Keratinocyte (primary cell): ENCODE measurements around the gene IFNG-AS1. TPM values are rescaled to one million over a fixed set of nuclear protein-coding genes. Genes with fewer than 3 reads are reported as not detected.

ENCODE experiments used
- DNase-seq: peaks from one replicate; pipeline ENCODE4 v3.0.0-alpha.2; 2011; ENCODE audit warnings: low read depth, missing footprints, low spot score
- FAIRE-seq: peaks from 2 replicates; lab custom pipeline; 2011; peaks lifted over from hg19 to GRCh38; lab: Jason Lieb, UNC
- H2AFZ ChIP-seq: 2 replicates; pipeline ENCODE4 v1.6.0; 2012; ENCODE audit warnings: low read length, control low read depth, inconsistent platforms; ENCODE audit not compliant: control insufficient read depth
- H3K27ac ChIP-seq: 2 replicates; pipeline ENCODE4 v1.5.1; 2011; ENCODE audit warnings: low read length; ENCODE audit not compliant: control insufficient read depth, insufficient read depth
- H3K27me3 ChIP-seq: 3 replicates; pipeline ENCODE4 v1.6.0; 2011; ENCODE audit warnings: low read length; ENCODE audit not compliant: control insufficient read depth, insufficient read depth; ENCODE audit errors: extremely low read depth
- H3K36me3 ChIP-seq, 2 experiments: 2 replicates in 1 of 2; 3 replicates in 1 of 2; pipeline ENCODE4 v1.5.1; 2011; ENCODE audit warnings: low read length in 2 of 2, mild to moderate bottlenecking in 1 of 2; ENCODE audit not compliant: control insufficient read depth in 2 of 2, insufficient read depth in 2 of 2; ENCODE audit errors: extremely low read depth in 1 of 2
- H3K4me1 ChIP-seq: 3 replicates; pipeline ENCODE4 v1.5.1; 2011; ENCODE audit warnings: low read length; ENCODE audit not compliant: control insufficient read depth, insufficient read depth; ENCODE audit errors: extremely low read depth
- H3K4me2 ChIP-seq: 3 replicates; pipeline ENCODE4 v1.6.0; 2011; ENCODE audit warnings: low read depth, low read length; ENCODE audit not compliant: control insufficient read depth, insufficient read depth; ENCODE audit errors: extremely low read depth
- H3K4me3 ChIP-seq, 3 experiments: fragments of 200-600 bp in 1 of 3; sonication (generic) in 1 of 3; 2 replicates in 2 of 3; 3 replicates in 1 of 3; pipeline ENCODE4 v1.5.1; 2011 to 2016; ENCODE audit warnings: low read length in 3 of 3, mild to moderate bottlenecking in 3 of 3, control low read depth in 2 of 3, inconsistent platforms in 1 of 3, low read depth in 1 of 3, mixed read lengths in 1 of 3, mixed run types in 1 of 3, moderate library complexity in 1 of 3; ENCODE audit not compliant: control insufficient read depth in 2 of 3, insufficient read depth in 2 of 3; ENCODE audit errors: extremely low read depth in 1 of 3
- H3K79me2 ChIP-seq: 2 replicates; pipeline ENCODE4 v1.6.0; 2012; ENCODE audit warnings: low read length; ENCODE audit not compliant: control insufficient read depth, insufficient read depth
- H3K9ac ChIP-seq: 3 replicates; pipeline ENCODE4 v1.6.0; 2011; ENCODE audit warnings: low read length; ENCODE audit not compliant: control insufficient read depth, insufficient read depth; ENCODE audit errors: extremely low read depth
- H3K9me1 ChIP-seq: 3 replicates; pipeline ENCODE4 v1.6.0; 2011; ENCODE audit warnings: low read length; ENCODE audit not compliant: control insufficient read depth, insufficient read depth; ENCODE audit errors: extremely low read depth
- H3K9me3 ChIP-seq: 2 replicates; pipeline ENCODE4 v1.5.1; 2012; ENCODE audit warnings: low read depth, low read length; ENCODE audit not compliant: control insufficient read depth
- H4K20me1 ChIP-seq: 3 replicates; pipeline ENCODE4 v1.6.0; 2011; ENCODE audit warnings: low read length; ENCODE audit not compliant: control insufficient read depth, insufficient read depth; ENCODE audit errors: extremely low read depth
- CTCF ChIP-seq, 3 experiments: IDR thresholded peaks in 1 of 3; conservative IDR thresholded peaks in 1 of 3; optimal IDR thresholded peaks in 1 of 3; 2 replicates in 2 of 3; 3 replicates in 1 of 3; pipeline versions ENCODE3 to v1.5.1; 2011; ENCODE audit warnings: low read length in 3 of 3, mild to moderate bottlenecking in 3 of 3, moderate library complexity in 2 of 3, control low read depth in 1 of 3, inconsistent platforms in 1 of 3; ENCODE audit not compliant: insufficient read depth in 2 of 3; ENCODE audit errors: extremely low read depth in 1 of 3
- EZH2 ChIP-seq: IDR thresholded peaks from one replicate; pipeline ENCODE4 v1.6.1; 2012; ENCODE audit warnings: inconsistent platforms, mild to moderate bottlenecking, low read length, moderate library complexity
- dilution Hi-C: fragments of 300-500 bp; cut with MboI; formaldehyde crosslinking; loops from one replicate; pipeline ENCODE4 v1.7.0; 2020; ENCODE audit warnings: low sequenced_read_pairs; ENCODE audit not compliant: extremely low pct_ligation_motif_present
- polyA plus RNA-seq, 5 experiments: library from polyadenylated mRNA; depleted of rRNA in 3 of 5; stranded (reverse) in 3 of 5; stranded (forward) in 1 of 5; unstranded in 1 of 5; fragments of >200 nt; gene quantifications; 1 replicate in 1 of 5; 2 replicates in 3 of 5; 3 replicates in 1 of 5; pipeline versions ENCODE4 v1.2.1 to v1.2.3, GENCODE V29; 2011 to 2012; ENCODE audit warnings: missing spikeins in 2 of 5, low read depth in 1 of 5, low replicate concordance in 1 of 5

The IFNG-AS1 gene
- polyA plus RNA-seq, 1 donor (not counting 4 experiments of a cell fraction or from before 2014, with no cell fraction given) = not detected

DNA sequence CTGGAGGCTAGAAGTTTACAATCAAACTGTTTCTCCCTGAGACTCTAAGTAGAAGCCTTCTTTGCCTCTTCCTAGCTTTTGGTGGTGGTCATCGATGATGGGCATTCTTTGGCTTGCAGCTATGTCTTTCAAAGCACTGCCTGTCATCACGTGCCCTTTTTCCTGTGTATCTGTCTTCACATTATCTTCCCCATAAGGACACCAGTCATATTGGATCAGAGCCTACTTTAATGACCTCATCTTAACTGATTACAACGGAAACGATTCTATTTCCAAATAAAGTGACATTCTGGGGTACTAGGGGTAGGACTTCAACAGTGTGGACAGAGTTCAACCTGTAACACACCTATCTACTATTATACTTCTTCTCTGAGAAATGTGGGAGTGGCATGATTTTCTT is 31.1 kb upstream of the IFNG-AS1 start:
- Histone ChIP-seq H3K79me2 (no peaks in the 10 kb centered on the region), H3K4me3 (no peak overlapping the region)
- FAIRE-seq = no peak

GRCh38 chr12:67964456-67964855 is 24.8 kb upstream of the IFNG-AS1 start:
- Histone ChIP-seq H2AFZ (no peak overlapping the region), H3K27me3 (peaks cover 24% of the 10 kb centered on the region), H3K27ac (no peak overlapping the region), H3K4me1 (no peaks in the 10 kb centered on the region), H3K79me2 (no peaks in the 10 kb centered on the region), H3K9me1 (no peaks in the 10 kb centered on the region), H3K9ac (no peak overlapping the region), H3K36me3 (no peaks in the 10 kb centered on the region), H3K9me3 (no peaks in the 10 kb centered on the region), H3K4me2 (no peak overlapping the region), H3K4me3 (no peak overlapping the region), H4K20me1 (no peaks in the 10 kb centered on the region)
- dilution Hi-C loops = no loop called here
- no peak for FAIRE-seq
- no peak for TF ChIP-seq EZH2
- TF ChIP-seq CTCF (optimal IDR thresholded peaks at IDR 0.05 in 1 of 3, IDR thresholded peaks at IDR 0.05 in 1 of 3, conservative IDR thresholded peaks at IDR 0.05 in 1 of 3; ENCODE audit: extremely low read depth in 1 of 3, insufficient read depth in 2 of 3, low read length in 3 of 3) = no peak
- DNase-seq = no peak

More for the DNA sequence above, 31.1 kb upstream of the IFNG-AS1 start:
- Histone ChIP-seq H4K20me1 (no peaks in the 10 kb centered on the region), H2AFZ (no peak overlapping the region), H3K36me3 (no peaks in the 10 kb centered on the region), H3K27ac (no peak overlapping the region), H3K4me1 (no peaks in the 10 kb centered on the region), H3K9ac (no peak overlapping the region), H3K4me2 (no peak overlapping the region), H3K9me3 (no peaks in the 10 kb centered on the region), H3K27me3 (no peaks in the 10 kb centered on the region), H3K9me1 (no peaks in the 10 kb centered on the region)
- DNase-seq = no peak
- dilution Hi-C loops = no loop called here
- TF ChIP-seq CTCF (optimal IDR thresholded peaks at IDR 0.05 in 1 of 3, IDR thresholded peaks at IDR 0.05 in 1 of 3, conservative IDR thresholded peaks at IDR 0.05 in 1 of 3; ENCODE audit: extremely low read depth in 1 of 3, insufficient read depth in 2 of 3, low read length in 3 of 3) = no peak
- TF ChIP-seq EZH2 = no peak
